Activated T-cell treated with anti-CD3 and anti-CD28 coated beads, Interleukin-2, amount 50 U/mL, for 4 hours (primary cell): Measurements from ENCODE around the gene BBS4. TPM values are rescaled to one million over a fixed set of nuclear protein-coding genes. Genes with fewer than 3 reads are reported as not detected.
A peak's percentile ranks its signal among the peaks of the same experiment; 100 is the strongest.

ENCODE experiments used
- ATAC-seq, 2 donors: fragments of 200-7000 bp; cut with Tn5 transposase; one replicate each; pipeline ENCODE4 v1.10.0; 2021
- DNase-seq: peaks from one replicate; pipeline ENCODE4 v3.0.0-alpha.2; 2020
- H3K27me3 Mint-ChIP-seq: one replicate; pipeline ENCODE4 v1.8.0; 2021; ENCODE audit warnings: low read depth, mixed read lengths
- H3K36me3 Mint-ChIP-seq: one replicate; pipeline ENCODE4 v1.8.0; 2022; ENCODE audit warnings: mixed read lengths; ENCODE audit not compliant: insufficient read depth
- H3K4me1 Mint-ChIP-seq: one replicate; pipeline ENCODE4 v1.8.0; 2021; ENCODE audit warnings: low read depth, mixed read lengths
- H3K4me3 Mint-ChIP-seq: one replicate; pipeline ENCODE4 v1.8.0; 2021; ENCODE audit warnings: mild to moderate bottlenecking, moderate library complexity, mixed read lengths
- H3K9me3 Mint-ChIP-seq: one replicate; pipeline ENCODE4 v1.8.0; 2021; ENCODE audit warnings: mixed read lengths
- total RNA-seq, 3 donors: library from RNA; stranded (reverse); gene quantifications; one replicate each; pipeline ENCODE4 v1.2.1, GENCODE V29; 2021

Gene BBS4
- total RNA-seq, 3 donors from 2014 or later = 12.1 to 16.5 (median 15.0) TPM

DNA sequence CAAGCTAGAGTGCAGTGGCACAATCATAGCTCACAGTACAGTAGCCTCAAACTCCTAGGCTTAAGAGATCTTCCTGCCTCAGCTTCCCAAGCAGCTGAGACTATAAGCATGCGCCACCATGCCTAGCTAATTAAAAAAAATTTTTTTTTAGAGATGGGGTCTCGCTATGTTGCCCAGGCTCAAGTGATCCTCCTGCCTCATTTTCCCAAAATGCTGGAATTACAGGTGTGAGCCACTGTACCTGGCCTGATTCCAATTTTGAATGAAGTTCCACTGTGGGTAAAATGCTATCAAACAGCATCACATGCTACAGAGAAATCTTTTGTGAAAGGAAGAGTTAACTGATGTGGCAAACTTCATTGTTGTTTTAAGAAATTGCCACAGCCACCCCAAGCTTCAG, 80.0 kb downstream of the BBS4 start:
- Mint-ChIP-seq H3K36me3 (peaks cover 51% of the 10 kb centered on the region), H3K4me1 (peaks cover 14% of the 10 kb centered on the region), H3K4me3 (no peak overlapping the region), H3K27me3 (no peaks in the 10 kb centered on the region), H3K9me3 (peaks cover 13% of the 10 kb centered on the region)
- DNase-seq (no peak), ATAC-seq (no peak)

DNA sequence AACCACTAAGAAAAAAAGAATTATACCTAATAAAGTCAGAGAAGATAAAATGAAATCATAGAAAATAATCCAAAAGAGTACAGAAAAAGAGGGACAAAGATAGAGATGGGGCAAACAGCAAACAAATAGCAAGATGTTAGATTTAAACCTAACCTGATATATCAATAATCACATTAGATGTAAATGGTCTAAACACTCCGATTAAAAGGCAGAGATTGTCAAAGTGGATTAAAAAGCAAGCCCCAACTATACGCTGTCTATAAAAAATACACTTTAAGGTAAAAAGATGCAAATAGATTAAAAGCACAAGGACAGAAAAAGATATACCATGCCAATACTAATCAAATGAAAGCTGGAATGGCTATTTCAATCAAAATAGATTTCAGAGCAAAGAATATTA, 80.8 kb downstream of the BBS4 start:
- Mint-ChIP-seq H3K4me3 (no peak overlapping the region), H3K27me3 (no peaks in the 10 kb centered on the region), H3K9me3 (peaks cover 13% of the 10 kb centered on the region), H3K4me1 (peaks cover 18% of the 10 kb centered on the region), H3K36me3 (peaks cover 53% of the 10 kb centered on the region)
- no peak for DNase-seq
- ATAC-seq = no peak

DNA sequence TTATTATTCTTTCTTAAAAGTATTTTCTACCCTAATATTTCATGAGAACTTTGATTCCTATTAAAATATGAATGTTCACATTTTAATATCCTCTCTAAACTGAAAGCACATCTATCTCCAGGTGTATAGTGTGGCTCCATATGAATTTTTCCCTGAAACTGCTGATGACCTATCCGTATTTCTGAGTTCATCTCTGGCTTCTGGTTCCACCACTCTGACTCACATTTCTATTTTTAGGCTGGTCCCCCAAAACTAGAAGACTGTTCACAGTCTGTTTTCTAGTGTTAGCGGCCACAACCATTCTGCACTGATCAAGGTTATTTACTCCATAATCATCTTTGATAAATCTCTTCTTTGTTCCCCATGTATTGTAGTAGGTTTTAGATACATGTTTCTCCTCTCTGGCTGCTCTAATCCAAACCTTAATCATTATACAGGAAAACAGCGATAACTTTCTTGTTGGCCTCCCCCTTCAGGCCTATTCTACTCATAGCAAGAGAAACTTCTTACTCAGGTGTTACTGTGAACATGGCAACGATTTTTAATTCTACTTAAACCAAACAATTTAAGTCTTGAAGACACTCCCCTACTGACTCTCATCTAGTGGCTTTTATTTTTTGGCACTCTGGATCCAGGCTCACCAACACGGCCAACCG, 84.8 kb downstream of the BBS4 start:
- peak; percentile 53 to 54 for ATAC-seq
- Mint-ChIP-seq H3K36me3 (peaks cover 66% of the 10 kb centered on the region), H3K4me1 (peaks cover 21% of the 10 kb centered on the region), H3K4me3 (no peak overlapping the region), H3K9me3 (peaks cover 13% of the 10 kb centered on the region), H3K27me3 (no peaks in the 10 kb centered on the region)
- DNase-seq = no peak

DNA sequence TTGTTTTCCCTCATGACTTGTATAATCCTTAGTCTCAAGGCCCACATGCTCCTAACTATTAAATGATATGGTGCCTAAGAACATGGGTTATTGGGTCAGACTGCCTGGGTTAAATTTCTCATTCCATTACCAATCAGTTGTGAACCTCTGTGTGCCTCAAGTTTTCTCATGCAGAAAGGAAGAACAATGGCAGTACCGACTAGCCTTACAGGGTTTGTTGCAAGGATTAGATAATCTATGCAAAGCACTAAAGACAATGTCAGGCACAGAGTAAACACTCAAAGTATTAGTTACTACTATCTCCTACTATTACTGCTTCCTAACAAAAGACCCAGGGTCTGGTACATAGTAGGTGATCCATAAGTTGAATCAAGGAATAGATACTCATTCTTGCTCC, 85.3 kb downstream of the BBS4 start:
- no peak for DNase-seq
- H3K9me3 Mint-ChIP-seq = peaks cover 13% of the 10 kb centered on the region
- ATAC-seq = no peak
- peaks cover 63% of the 10 kb centered on the region for H3K36me3 Mint-ChIP-seq
- H3K27me3 Mint-ChIP-seq = no peaks in the 10 kb centered on the region
- no peak overlapping the region for H3K4me3 Mint-ChIP-seq
- peaks cover 26% of the 10 kb centered on the region for H3K4me1 Mint-ChIP-seq

DNA sequence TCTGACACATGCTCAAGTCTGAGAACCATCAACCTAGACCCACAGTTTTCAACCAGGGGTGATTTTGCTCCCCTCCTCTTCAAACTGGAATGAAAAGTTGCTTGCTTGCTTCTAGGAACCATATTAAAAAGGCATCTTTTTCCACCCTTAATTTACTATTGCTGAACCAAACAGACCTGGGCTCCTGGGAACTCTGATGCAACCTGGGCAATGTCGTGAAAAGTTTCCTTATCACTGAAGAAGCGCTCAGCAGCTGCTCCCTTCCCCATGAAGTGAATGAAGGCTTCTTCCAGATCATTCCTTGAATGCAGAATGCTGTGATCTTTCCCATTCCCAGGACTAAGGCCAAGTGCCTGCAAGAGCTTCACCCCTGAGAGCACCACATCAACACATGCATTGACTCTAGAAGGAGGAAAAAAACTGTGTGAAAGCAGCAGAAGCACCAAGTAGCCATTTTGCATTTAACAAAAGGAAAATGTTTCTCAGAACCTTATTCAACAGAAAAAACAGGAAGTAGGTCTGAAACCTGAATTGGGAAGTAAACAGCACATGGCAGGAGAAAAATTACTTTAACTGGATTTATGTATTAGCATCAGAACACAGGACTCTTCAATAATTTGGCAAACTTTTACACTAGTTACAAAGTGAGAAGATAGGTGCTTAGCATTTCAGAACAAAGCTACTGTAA, 88.8 kb downstream of the BBS4 start:
- Mint-ChIP-seq H3K27me3 (no peaks in the 10 kb centered on the region), H3K9me3 (no peaks in the 10 kb centered on the region), H3K4me3 (no peak overlapping the region), H3K36me3 (peaks cover 50% of the 10 kb centered on the region), H3K4me1 (peaks cover 46% of the 10 kb centered on the region)
- DNase-seq (no peak), ATAC-seq (no peak)

DNA sequence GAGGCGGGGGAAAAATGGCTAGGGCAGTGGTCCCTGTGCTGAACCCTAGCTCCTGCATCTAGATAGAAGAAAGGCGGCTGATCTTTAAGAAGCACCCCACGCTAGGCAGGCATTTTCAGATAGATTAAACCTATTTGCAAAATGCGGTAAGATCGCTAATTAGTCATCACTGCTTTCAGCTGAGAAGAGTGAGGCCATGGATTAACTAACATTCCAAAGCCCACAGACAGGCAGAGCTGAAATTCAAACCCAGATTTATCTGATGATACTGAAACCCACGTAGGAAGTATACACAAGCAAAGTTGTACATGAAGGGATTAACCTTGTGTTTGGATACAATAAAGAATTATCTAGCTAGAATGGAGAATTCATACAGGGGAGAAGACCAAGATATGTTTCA, 92.8 kb downstream of the BBS4 start:
- ATAC-seq = no peak
- Mint-ChIP-seq H3K4me1 (peaks cover 62% of the 10 kb centered on the region), H3K4me3 (no peak overlapping the region), H3K9me3 (no peaks in the 10 kb centered on the region), H3K27me3 (no peaks in the 10 kb centered on the region), H3K36me3 (peaks cover 46% of the 10 kb centered on the region)
- no peak for DNase-seq

DNA sequence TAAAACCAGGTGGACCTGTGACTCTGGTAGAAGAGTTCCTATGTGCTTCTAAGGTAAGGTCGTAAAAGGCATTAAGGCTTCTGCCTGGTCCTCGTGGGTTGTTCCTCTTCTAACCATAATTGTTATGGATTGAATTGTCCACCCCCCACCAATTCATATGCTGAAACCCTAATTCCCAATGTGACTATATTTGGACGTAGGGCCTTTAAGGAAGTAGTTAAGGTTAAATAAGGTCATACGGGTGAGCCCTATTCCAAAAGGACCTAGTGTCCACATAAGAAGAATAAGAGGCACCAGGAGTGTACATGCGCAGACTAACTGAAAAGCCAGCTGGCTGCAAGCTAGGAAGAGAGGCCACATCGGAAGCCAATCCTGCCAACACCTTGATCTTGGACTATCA, 95.6 kb downstream of the BBS4 start:
- H3K27me3 Mint-ChIP-seq = no peaks in the 10 kb centered on the region
- DNase-seq (no peak), ATAC-seq (no peak)
- H3K4me3 Mint-ChIP-seq = peak overlapping the region; percentile 94
- H3K9me3 Mint-ChIP-seq = no peaks in the 10 kb centered on the region
- peaks cover 37% of the 10 kb centered on the region for H3K36me3 Mint-ChIP-seq
- H3K4me1 Mint-ChIP-seq = peaks cover 71% of the 10 kb centered on the region

DNA sequence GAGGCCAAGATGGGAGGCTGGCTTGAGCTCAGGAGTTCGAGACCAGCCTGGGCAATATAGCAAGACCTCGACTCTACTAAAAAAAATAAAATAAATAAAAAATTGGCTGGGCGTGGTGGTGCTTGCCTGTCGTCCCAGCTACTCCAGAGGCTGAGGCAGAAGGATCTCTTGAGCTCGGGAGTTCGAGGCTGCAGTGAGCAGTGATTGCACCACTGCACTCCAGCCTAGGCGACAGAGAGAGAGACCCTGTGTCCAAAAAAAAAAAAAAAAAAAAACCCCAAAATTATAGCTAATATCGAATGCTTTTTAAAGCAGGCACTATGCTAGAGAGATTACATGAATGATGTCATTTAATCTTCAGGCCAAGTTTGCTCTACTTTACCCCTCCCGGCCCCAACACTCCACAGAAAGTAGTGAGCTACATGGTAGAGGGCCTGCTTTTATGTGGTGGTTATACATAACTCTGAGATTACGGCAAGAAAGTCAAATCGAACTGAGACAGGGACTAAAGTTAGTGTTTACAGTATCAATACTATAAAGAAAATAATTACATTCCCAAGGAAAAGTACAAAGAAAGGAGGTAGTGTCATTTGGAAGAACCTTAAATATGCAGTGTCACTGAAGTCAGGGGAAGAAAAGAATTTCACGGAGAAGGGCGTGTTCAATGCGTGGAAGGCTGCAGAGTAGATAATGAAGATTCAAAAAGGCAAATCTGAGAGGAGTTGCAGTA, 96.4 kb downstream of the BBS4 start:
- peak overlapping the region; percentile 94 for H3K4me3 Mint-ChIP-seq
- peaks cover 35% of the 10 kb centered on the region for H3K36me3 Mint-ChIP-seq
- DNase-seq (no peak), ATAC-seq (no peak)
- H3K4me1 Mint-ChIP-seq = peaks cover 76% of the 10 kb centered on the region
- no peaks in the 10 kb centered on the region for H3K9me3 Mint-ChIP-seq
- no peaks in the 10 kb centered on the region for H3K27me3 Mint-ChIP-seq

DNA sequence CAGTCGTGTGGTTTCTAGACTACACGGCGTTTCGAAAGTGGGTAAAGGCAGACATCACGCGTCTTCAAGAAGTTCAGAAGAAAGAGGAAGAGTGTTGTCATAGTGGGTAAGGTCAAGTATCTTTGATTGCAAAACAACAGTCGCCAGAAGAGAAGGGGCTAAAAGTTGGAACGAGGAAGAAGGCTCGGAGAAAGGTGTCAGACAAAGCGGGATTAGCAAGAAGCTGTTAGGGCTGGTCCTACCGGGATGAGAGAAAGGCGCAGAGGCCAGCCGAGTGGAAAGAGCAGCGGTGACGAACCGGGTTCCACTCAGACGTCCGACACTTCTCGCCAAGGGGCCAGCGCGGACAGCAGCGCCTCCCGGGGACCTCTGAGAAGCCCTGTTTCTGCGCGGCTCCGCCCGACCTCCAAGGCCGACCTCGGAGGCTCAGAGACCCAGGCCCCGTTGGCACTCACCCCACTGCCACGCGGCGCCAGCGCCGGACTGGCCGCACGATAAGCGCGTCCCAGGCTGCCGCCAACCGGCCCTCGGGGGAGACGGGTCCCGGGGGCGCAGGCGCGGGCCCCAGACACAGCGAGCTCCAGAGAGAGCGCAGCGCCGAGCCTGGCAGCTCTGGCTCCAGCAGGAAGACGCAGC, 97.1 kb downstream of the BBS4 start:
- DNase-seq (peak; percentile 8), ATAC-seq (peak; percentile 47)
- Mint-ChIP-seq H3K4me1 (peaks cover 76% of the 10 kb centered on the region), H3K9me3 (no peaks in the 10 kb centered on the region), H3K36me3 (peaks cover 31% of the 10 kb centered on the region), H3K4me3 (peak overlapping the region; percentile 94), H3K27me3 (no peaks in the 10 kb centered on the region)

DNA sequence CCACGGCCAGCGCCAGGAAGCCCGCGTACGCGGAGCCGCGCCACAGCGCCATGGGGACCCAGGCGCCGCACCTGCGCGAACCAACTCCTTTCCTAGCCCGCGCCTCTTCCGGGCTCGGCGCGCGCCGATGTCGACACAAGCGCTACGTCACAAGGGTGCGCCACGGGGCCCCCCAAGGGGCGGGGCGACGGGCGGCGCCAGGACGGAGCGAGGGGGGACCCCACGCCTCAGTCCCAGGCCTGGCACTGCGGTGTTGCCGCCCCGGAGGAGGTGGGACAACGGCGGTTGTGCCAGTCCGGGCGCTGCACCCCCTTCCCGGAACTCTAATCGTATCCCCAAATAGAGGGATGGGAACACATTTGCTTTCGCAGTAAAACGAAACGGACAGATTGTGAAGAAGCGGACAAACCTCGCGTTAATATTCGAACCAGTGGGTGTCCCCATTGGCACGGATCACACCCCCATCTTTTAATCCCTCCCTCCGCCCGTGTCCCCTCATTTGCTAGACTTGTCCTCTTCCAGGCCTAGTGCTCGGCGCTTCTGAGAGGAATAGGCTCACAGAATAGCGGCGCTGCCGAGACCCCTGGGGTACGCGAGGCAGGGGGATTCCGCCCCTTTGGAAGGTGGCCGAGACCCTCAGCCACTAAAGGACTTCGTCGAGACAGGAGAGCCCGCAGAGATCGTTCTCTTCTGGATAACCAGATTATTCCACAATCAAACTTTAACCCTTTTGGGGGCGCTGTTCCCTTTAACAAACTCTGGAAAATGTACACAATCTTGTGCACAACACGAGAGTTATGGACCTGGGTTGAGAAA, 97.8 kb downstream of the BBS4 start, which contains the start of gene ADPGK:
Gene ADPGK, minus strand, starts transcription at position 119 of the 816 bp plus-strand sequence. Its CDS starts 67 bp downstream, at position 52.
- H3K9me3 Mint-ChIP-seq = no peaks in the 10 kb centered on the region
- peak; percentile 83 to 85 for ATAC-seq

DNA sequence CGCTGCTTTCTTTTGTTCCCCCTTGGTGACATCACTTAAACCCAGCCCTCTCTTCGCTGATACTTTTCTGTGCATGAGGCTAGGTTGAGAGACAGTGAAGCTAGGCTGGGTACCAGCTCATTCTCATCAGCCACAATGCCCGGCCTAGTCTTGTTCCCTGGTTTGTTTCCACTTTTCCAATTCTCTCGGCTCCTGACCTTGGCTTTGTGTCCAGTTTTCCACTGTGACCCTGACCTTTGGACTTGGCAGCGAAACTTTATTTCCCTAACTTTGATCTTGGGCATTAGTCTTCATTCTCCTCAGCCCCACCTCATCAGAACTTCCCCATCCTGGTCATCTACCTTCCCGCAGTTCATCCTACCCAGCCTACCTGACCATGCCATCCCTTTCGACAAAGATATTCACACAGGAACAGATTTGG, 98.5 kb downstream of the BBS4 start:
- ATAC-seq (peak; percentile 9 to 13), DNase-seq (no peak)
- Mint-ChIP-seq H3K4me3 (peak overlapping the region; percentile 94), H3K9me3 (no peaks in the 10 kb centered on the region), H3K4me1 (peaks cover 66% of the 10 kb centered on the region), H3K36me3 (peaks cover 22% of the 10 kb centered on the region), H3K27me3 (no peaks in the 10 kb centered on the region)

More for the DNA sequence above, 97.8 kb downstream of the BBS4 start, which contains the start of gene ADPGK:
- H3K4me1 Mint-ChIP-seq = peaks cover 70% of the 10 kb centered on the region
- no peaks in the 10 kb centered on the region for H3K27me3 Mint-ChIP-seq
- DNase-seq = peak; percentile 94
- peak within 1 kb of the TSS; percentile 94 for H3K4me3 Mint-ChIP-seq
- H3K36me3 Mint-ChIP-seq = peaks cover 25% of the 10 kb centered on the region

DNA sequence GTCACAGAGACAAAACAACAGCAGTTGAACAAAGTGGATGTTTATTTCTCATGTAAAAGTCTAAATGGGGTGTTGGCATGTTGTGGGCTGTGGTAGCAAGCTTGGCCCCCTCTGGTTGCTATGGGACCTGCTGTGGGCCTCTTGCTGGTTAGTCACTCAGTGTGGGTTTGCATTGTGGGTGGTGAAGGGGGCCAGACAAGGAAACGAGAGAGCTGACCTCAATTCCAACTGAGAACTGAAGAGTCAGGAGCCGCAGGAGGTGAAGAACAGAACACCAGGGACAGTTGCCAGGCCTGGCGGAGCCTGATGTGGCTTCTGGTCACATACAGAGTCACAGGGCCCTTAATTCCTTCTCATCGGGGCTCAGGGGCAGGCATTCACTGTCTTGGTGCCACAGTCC, 99.4 kb downstream of the BBS4 start:
- Mint-ChIP-seq H3K4me3 (peak overlapping the region; percentile 51), H3K4me1 (peaks cover 57% of the 10 kb centered on the region), H3K9me3 (no peaks in the 10 kb centered on the region), H3K36me3 (peaks cover 15% of the 10 kb centered on the region), H3K27me3 (no peaks in the 10 kb centered on the region)
- ATAC-seq = peak; percentile 2 to 15
- DNase-seq = peak; percentile 12

DNA sequence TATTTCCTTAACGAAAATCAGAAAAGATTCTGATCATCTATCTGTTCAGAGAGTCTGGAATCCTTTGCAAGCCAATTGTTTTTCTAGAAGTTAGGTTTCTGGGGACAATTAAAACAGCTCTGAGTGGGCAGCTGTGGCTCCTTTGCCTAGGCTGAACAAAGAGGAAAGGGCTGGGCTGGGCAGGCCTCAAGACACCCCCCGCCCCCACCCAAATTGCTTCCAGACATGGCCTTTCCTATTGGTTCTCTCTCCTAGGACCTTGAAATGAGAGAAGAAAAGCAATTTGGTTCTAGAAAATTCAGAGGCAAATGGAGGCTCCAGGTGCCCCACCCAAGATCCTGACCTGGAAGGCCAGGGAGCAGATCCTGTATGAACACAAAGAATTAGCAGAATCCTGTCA, 99.8 kb downstream of the BBS4 start:
- H3K36me3 Mint-ChIP-seq = peaks cover 11% of the 10 kb centered on the region
- H3K27me3 Mint-ChIP-seq = no peaks in the 10 kb centered on the region
- ATAC-seq (no peak), DNase-seq (no peak)
- H3K9me3 Mint-ChIP-seq = no peaks in the 10 kb centered on the region
- no peak overlapping the region for H3K4me3 Mint-ChIP-seq
- peaks cover 53% of the 10 kb centered on the region for H3K4me1 Mint-ChIP-seq
